K562 (cell line): Measurements from ENCODE around the gene CDC45. TPM values are rescaled to one million over a fixed set of nuclear protein-coding genes. Genes with fewer than 3 reads are reported as not detected.

Source experiments
- ARNT ChIP-seq, 2 experiments: fragments of 450-650 bp; IDR thresholded peaks; 2 replicates each; pipeline ENCODE4 v1.6.1; 2016; ENCODE audit warnings: mild to moderate bottlenecking in 1 of 2
- CHD1 ChIP-seq: fragments of 200-600 bp; sonication (generic); IDR thresholded peaks from one replicate; pipeline ENCODE4 v1.6.1; 2012; ENCODE audit warnings: mild to moderate bottlenecking, moderate library complexity, low read length, inconsistent platforms
- HDAC8 ChIP-seq: fragments of 450-650 bp; IDR thresholded peaks from 2 replicates; pipeline ENCODE4 v1.6.1; 2016; ENCODE audit warnings: mild to moderate bottlenecking, missing genetic modification characterization, moderate library complexity, missing compliant biosample characterization
- HOXB6 ChIP-seq: fragments of 250-450 bp; sonication (Bioruptor Pico); IDR thresholded peaks from 2 replicates; pipeline ENCODE4 v1.5.1; 2022; ENCODE audit warnings: mild to moderate bottlenecking, borderline replicate concordance
- KHSRP ChIP-seq: fragments of 450-650 bp; IDR thresholded peaks from 2 replicates; pipeline ENCODE4 v1.6.1; 2017
- NFRKB ChIP-seq: fragments of 450-650 bp; IDR thresholded peaks from 2 replicates; pipeline ENCODE4 v1.6.1; 2016; ENCODE audit warnings: low read depth
- NR1H2 ChIP-seq: sonication (generic); formaldehyde crosslinking; IDR thresholded peaks from 2 replicates; pipeline ENCODE4 v1.4.0; 2020; ENCODE audit warnings: mild to moderate bottlenecking, missing genetic modification reagents
- RCOR1 ChIP-seq, 2 experiments: IDR thresholded peaks; 2 replicates each; pipeline ENCODE4 v1.6.1; 2012; ENCODE audit warnings: low read depth in 2 of 2, low read length in 2 of 2, borderline replicate concordance in 1 of 2, improper control_type of control experiment in 1 of 2
- RFX5 ChIP-seq: IDR thresholded peaks from 2 replicates; pipeline ENCODE4 v1.6.1; 2011; ENCODE audit warnings: low read depth, mild to moderate bottlenecking, improper control_type of control experiment, low read length
- SMAD3 ChIP-seq: fragments of 450-650 bp; formaldehyde crosslinking; conservative IDR thresholded peaks from 2 replicates; pipeline ENCODE4 v1.4.0; 2020; ENCODE audit warnings: mild to moderate bottlenecking
- SMARCC2 ChIP-seq: fragments of 450-650 bp; IDR thresholded peaks from 2 replicates; pipeline ENCODE4 v1.6.1; 2017; ENCODE audit warnings: antibody characterized with exemption, moderate library complexity, mild to moderate bottlenecking, low read depth
- SMC3 ChIP-seq: conservative IDR thresholded peaks from 2 replicates; pipeline ENCODE4 v1.6.1; 2011; ENCODE audit warnings: low read depth, low read length, improper control_type of control experiment; ENCODE audit not compliant: insufficient read depth
- TBP ChIP-seq: optimal IDR thresholded peaks from 2 replicates; pipeline ENCODE3; 2011; ENCODE audit warnings: low read depth, low read length, improper control_type of control experiment
- TCFL5 ChIP-seq: fragments of 250-450 bp; sonication (Bioruptor Pico); conservative IDR thresholded peaks from 2 replicates; pipeline ENCODE4 v1.6.1; 2021; ENCODE audit warnings: mild to moderate bottlenecking, moderate library complexity, matching md5 sums
- TRIM28 ChIP-seq: fragments of 450-650 bp; IDR thresholded peaks from 2 replicates; pipeline ENCODE4 v1.6.1; 2017
- ZNF354B ChIP-seq: fragments of 250-450 bp; sonication (Bioruptor Pico); IDR thresholded peaks from 2 replicates; pipeline ENCODE4 v1.4.0; 2020
- ZNF586 ChIP-seq: fragments of 450-650 bp; formaldehyde crosslinking; conservative IDR thresholded peaks from 2 replicates; pipeline ENCODE4 v1.4.0; 2020; ENCODE audit warnings: mild to moderate bottlenecking, moderate library complexity
- ZNF780A ChIP-seq: fragments of 250-450 bp; sonication (Bioruptor Pico); IDR thresholded peaks from 2 replicates; pipeline ENCODE4 v1.5.0; 2021; ENCODE audit warnings: mild to moderate bottlenecking
- polyA plus RNA-seq, 8 experiments: library from polyadenylated mRNA; depleted of rRNA in 4 of 8; stranded (reverse) in 5 of 8; unstranded in 3 of 8; fragments of >200 nt; fragmentation: Nextera tagmentation in 2 of 8; fragmentation: Illumina TruSeq in 1 of 8; extraction: Ambion mirVana in 2 of 8; extraction: Trizol in 1 of 8; gene quantifications; 2 replicates each; pipeline versions ENCODE4 v1.2.1 to v1.2.3, GENCODE V29; 2011 to 2014; ENCODE audit warnings: inconsistent platforms in 1 of 8, missing spikeins in 1 of 8
- total RNA-seq, 7 experiments: library from RNA; depleted of rRNA in 6 of 7; stranded (reverse); fragments of >200 nt in 6 of 7; fragmentation: Illumina TruSeq in 2 of 7; extraction: Trizol in 2 of 7; gene quantifications; 2 replicates each; pipeline versions ENCODE4 v1.2.1 to v1.2.3, GENCODE V29; 2011 to 2021; ENCODE audit warnings: low replicate concordance in 1 of 7
- TF ChIP-seq, protein P1 (sequence below), 2 experiments: fragments of 450-650 bp; formaldehyde crosslinking in 1 of 2; IDR thresholded peaks; 2 replicates each; pipeline versions ENCODE4 v1.4.0 to v1.6.1; 2014 to 2020; ENCODE audit warnings: mild to moderate bottlenecking in 2 of 2, borderline replicate concordance in 1 of 2, low read depth in 1 of 2
- TF ChIP-seq, protein P2 (sequence below), 2 experiments: fragments of 450-650 bp in 1 of 2; sonication (generic) in 1 of 2; formaldehyde crosslinking in 1 of 2; IDR thresholded peaks in 1 of 2; conservative IDR thresholded peaks in 1 of 2; 2 replicates each; pipeline versions ENCODE4 v1.6.1 to v1.8.1; 2016 to 2023; ENCODE audit warnings: mild to moderate bottlenecking in 2 of 2, moderate library complexity in 2 of 2, inconsistent platforms in 1 of 2, missing genetic modification reagents in 1 of 2

The CDC45 gene
- total and polyA plus RNA-seq, 9 of the 15 experiments (the other 6 are each of a cell fraction or from before 2014, with no cell fraction given), result 251 to 580 (median 410) TPM

DNA sequence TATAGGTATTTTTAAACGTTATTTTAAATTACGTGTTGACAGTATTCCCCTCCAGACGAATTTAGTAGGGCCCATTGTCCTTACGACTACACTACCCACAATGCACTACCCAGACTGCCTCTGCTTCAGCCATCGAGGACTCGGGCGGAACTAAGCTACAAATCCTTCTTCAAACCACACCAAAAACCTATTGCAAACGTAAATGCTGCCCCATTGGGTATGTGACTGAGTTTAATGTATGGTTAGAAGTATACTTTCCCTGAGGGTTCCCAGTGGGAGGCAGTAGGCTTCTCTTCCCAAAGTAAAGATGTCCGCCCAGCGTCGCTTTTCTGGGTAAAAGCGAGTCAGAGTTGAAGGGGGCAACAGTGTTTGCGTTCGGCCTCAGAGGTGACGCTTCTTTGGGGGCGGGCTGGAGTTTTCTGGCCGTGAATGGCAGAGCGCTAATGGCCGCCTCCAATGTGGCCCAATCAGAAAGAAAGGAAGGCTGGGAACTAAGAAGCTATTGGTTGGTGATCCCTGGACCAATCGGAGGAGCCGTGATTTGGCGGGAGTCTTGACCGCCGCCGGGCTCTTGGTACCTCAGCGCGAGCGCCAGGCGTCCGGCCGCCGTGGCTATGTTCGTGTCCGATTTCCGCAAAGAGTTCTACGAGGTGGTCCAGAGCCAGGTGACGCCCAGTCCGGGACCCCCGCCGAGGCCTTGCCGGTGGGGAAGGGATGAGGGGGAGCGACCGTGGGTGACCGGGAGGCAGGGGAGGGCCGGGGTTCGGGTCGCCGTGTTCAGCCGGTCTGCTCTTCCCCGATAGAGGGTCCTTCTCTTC is at the start of gene CDC45 (continued):
- TF ChIP-seq HDAC8 (tag) (peak; percentile 95), TRIM28 (no peak), ZNF354B (peak; percentile 87), ARNT (IDR thresholded peaks at IDR 0.05) (no peak), CHD1 (peak; percentile 94), TCFL5 (CRISPR knock-in tag) (peak; percentile 84), ZNF780A (no peak), HOXB6 (peak; percentile 93; the same call in 1 of the 2 replicates), NR1H2 (CRISPR knock-in tag) (no peak), RFX5 (peak; percentile 70; the same call in 1 of the 2 replicates), ZNF586 (CRISPR knock-in tag) (peak; percentile 72; the same call in 1 of the 2 replicates), SMARCC2 (no peak), RCOR1 (IDR thresholded peaks at IDR 0.05; ENCODE audit: borderline replicate concordance in 1 of 2, low read depth in 2 of 2, low read length in 2 of 2) (peak; percentile 67 to 88), SMC3 (no peak; the same call in none of the 2 replicates), SMAD3 (CRISPR knock-in tag) (peak; percentile 97), KHSRP (no peak), TBP (no peak), NFRKB (no peak)
- TF ChIP-seq, protein P1, sequence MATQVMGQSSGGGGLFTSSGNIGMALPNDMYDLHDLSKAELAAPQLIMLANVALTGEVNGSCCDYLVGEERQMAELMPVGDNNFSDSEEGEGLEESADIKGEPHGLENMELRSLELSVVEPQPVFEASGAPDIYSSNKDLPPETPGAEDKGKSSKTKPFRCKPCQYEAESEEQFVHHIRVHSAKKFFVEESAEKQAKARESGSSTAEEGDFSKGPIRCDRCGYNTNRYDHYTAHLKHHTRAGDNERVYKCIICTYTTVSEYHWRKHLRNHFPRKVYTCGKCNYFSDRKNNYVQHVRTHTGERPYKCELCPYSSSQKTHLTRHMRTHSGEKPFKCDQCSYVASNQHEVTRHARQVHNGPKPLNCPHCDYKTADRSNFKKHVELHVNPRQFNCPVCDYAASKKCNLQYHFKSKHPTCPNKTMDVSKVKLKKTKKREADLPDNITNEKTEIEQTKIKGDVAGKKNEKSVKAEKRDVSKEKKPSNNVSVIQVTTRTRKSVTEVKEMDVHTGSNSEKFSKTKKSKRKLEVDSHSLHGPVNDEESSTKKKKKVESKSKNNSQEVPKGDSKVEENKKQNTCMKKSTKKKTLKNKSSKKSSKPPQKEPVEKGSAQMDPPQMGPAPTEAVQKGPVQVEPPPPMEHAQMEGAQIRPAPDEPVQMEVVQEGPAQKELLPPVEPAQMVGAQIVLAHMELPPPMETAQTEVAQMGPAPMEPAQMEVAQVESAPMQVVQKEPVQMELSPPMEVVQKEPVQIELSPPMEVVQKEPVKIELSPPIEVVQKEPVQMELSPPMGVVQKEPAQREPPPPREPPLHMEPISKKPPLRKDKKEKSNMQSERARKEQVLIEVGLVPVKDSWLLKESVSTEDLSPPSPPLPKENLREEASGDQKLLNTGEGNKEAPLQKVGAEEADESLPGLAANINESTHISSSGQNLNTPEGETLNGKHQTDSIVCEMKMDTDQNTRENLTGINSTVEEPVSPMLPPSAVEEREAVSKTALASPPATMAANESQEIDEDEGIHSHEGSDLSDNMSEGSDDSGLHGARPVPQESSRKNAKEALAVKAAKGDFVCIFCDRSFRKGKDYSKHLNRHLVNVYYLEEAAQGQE (IDR thresholded peaks at IDR 0.05; ENCODE audit: borderline replicate concordance), result no peak
- TF ChIP-seq, protein P1 (CRISPR knock-in tag; IDR thresholded peaks at IDR 0.05; ENCODE audit: low read depth), result peak; percentile 88; the same call in 1 of the 2 replicates
- TF ChIP-seq, protein P2, sequence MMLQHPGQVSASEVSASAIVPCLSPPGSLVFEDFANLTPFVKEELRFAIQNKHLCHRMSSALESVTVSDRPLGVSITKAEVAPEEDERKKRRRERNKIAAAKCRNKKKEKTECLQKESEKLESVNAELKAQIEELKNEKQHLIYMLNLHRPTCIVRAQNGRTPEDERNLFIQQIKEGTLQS (IDR thresholded peaks at IDR 0.05), result no peak
- TF ChIP-seq, protein P2 (CRISPR knock-in tag; conservative IDR thresholded peaks at IDR 0.05), result peak; percentile 93
